Smooth muscle cell of the pulmonary artery (primary cell): ENCODE measurements around the gene C12orf60. TPM values are rescaled to one million over a fixed set of nuclear protein-coding genes. Genes with fewer than 3 reads are reported as not detected.

Experiments used
- total RNA-seq: library from RNA; depleted of rRNA; stranded (reverse); fragments of >200 nt; gene quantifications from 2 replicates; pipeline ENCODE4 v1.2.3, GENCODE V29; 2014

Gene C12orf60, protein sequence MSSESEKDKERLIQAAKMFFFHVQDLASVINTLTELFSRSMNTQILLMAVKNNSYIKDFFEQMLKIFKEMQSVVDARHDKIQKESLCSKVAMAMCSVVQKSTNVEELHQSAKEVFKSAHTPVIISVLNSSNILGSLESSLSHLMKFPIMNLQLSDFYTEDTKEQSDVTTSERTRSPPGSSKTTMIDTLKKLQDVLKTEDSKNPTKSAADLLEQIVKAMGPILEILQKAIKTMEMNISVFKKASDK
- total RNA-seq, result 0.59 and 0.72 TPM in 2 replicates

DNA sequence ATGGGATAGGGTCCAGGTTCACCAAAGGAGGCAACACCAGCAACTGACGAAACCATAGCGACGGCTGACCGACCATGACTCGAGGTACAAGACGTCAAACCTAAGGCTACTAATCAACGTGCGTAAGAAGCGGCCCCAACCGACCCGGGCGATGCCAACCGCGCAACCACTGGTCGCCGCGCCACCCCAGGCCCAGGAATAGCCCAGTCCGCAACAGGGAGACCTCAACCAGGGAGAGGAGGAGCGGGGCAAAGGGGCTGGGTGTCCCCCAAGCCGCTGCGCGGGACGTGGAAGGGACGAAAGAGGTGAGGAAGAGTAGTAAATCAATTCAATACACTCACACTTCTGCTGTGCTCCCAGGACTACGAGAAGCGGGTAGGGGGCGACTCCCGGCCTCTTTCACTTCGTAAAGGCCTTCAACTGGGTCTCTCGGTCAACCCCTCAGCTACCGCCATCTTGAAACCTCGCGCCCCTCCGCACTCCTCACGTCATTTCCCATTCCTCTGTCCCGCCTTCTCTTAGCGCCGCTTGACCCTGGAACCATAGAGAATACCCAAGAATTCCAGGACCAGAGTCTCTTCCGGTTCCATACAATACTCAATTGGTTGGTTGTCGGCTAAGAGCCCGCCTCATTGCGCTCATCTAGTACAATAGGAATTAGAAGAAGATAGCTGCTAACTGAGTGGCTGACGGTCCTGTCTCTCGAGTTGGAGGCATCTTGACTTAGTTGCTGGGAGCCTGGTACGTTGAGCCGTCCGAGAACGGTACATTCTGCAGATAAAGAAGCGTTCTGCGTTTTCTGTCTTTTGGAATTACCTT, at the start of gene C12orf60, which contains the start of gene WBP11:
Gene C12orf60, plus strand, starts transcription at position 660 of the 819 bp plus-strand sequence. CDS start 19,266 bp downstream, outside the sequence.
Gene WBP11, minus strand, starts transcription at position 468 of the 819 bp plus-strand sequence. CDS start 2,095 bp downstream, outside the sequence.

DNA sequence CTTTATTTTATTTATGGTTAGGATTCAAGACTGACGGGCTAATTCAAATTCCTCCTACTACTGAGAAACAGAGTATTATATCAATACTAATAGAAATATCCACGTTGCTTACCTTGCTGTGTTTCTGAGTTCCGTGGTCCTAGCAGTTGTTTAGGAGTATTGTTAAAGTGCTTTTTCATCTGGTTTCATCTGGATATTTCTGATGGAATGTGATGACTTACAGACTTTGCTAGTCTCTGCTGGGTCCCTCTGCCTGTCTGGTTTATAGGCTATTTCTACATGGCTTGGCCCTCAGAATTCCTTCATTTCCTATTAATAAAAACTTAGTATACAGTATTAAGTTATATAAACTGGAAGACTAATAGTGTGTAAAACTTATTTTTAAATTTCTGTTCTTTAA, 10.5 kb downstream of the C12orf60 start, which contains the start of gene SMCO3:
Gene SMCO3, minus strand, starts transcription at position 169 of the 400 bp plus-strand sequence. CDS start 7,502 bp downstream, outside the sequence.

DNA sequence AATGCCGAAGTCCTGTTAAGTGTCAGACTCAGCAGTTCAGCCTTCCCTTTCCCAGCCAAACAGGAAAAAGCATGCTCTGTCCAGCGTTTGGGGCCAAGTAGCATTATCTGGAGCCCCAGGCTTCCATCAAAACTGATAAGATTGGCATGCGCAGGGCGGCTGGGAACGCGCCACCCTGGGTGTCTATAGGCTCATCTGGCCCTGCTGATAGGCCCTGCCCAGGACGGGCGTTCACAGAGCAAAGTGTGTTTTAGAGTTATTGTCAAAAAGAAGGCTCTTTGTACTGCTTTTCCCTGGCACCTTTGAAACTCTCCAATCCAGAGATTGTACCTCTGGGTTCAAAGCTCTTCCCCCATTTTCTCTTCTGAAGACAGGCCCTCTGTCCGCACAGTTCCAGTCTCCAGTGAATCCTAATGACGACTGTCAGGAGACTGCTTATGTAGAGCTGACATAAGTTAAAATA, 40.0 kb downstream of the C12orf60 start, which contains the start of gene ART4:
Gene ART4, minus strand, starts transcription at position 102 of the 463 bp plus-strand sequence. CDS start 413 bp downstream, outside the sequence.

Other genes with a start within 250 kb of the C12orf60 start
- gene PLBD1, start 235.8 kb upstream of the C12orf60 start, total RNA-seq, result 0.86 and 1.7 TPM in 2 replicates
- gene GUCY2C, start 107.1 kb upstream of the C12orf60 start, total RNA-seq, result not detected in 2 replicates
- gene WBP11, start 192 bp upstream of the C12orf60 start, total RNA-seq, result 21.6 TPM in 2 replicates
- gene SMCO3, start 10.5 kb downstream of the C12orf60 start, total RNA-seq, result 0.96 and 1.2 TPM in 2 replicates
- gene ART4, start 39.9 kb downstream of the C12orf60 start, total RNA-seq, result 6.1 and 8.3 TPM in 2 replicates
- gene MGP, start 82.2 kb downstream of the C12orf60 start, total RNA-seq, result 81.2 and 251 TPM in 2 replicates
- gene ERP27, start 134.9 kb downstream of the C12orf60 start, total RNA-seq, result not detected in 2 replicates
- gene ARHGDIB, start 157.9 kb downstream of the C12orf60 start, total RNA-seq, result 11.4 and 14.0 TPM in 2 replicates
- gene PDE6H, start 169.4 kb downstream of the C12orf60 start, total RNA-seq, result not detected in 2 replicates